DND-41 (cell line): Measurements from ENCODE around the gene SAMD10.
"Not testable (repeated sequence)": the region's sequence is repeated elsewhere in the genome, so short reads cannot be mapped to it uniquely, and the experiment has no call there.

Experiments used
- ATAC-seq: fragments of 200-7000 bp; cut with Tn5 transposase; 3 replicates; pipeline ENCODE4 v1.9.1; 2021; ENCODE audit warnings: low read depth; ENCODE audit not compliant: insufficient read depth
- DNase-seq: peaks from one replicate; pipeline ENCODE4 v3.0.0-alpha.2; 2020
- H2AFZ ChIP-seq: 2 replicates; pipeline ENCODE4 v1.6.0; 2012; ENCODE audit warnings: low read depth, low read length
- H3K27ac ChIP-seq: 2 replicates; pipeline ENCODE4 v1.5.1; 2012; ENCODE audit warnings: low read length, inconsistent platforms
- H3K27me3 ChIP-seq: fragments of 200-600 bp; sonication (generic); 2 replicates; pipeline ENCODE4 v1.6.0; 2012; ENCODE audit warnings: low read length, mild to moderate bottlenecking, inconsistent platforms; ENCODE audit not compliant: insufficient read depth, poor library complexity
- H3K36me3 ChIP-seq: 2 replicates; pipeline ENCODE4 v1.5.1; 2012; ENCODE audit warnings: low read length, inconsistent platforms; ENCODE audit not compliant: insufficient read depth
- H3K4me1 ChIP-seq: 2 replicates; pipeline ENCODE4 v1.5.1; 2012; ENCODE audit warnings: mild to moderate bottlenecking, low read length; ENCODE audit not compliant: insufficient read depth
- H3K4me2 ChIP-seq: 2 replicates; pipeline ENCODE4 v1.6.0; 2012; ENCODE audit warnings: mild to moderate bottlenecking, moderate library complexity, low read length, inconsistent platforms; ENCODE audit not compliant: insufficient read depth
- H3K4me3 ChIP-seq, 2 experiments: fragments of 200-600 bp in 1 of 2; shearing (Covaris generic) in 1 of 2; 2 replicates each; pipeline ENCODE4 v1.5.1; 2012 to 2016; ENCODE audit warnings: inconsistent platforms in 2 of 2, low read length in 2 of 2, mild to moderate bottlenecking in 2 of 2, low read depth in 1 of 2, moderate library complexity in 1 of 2
- H3K79me2 ChIP-seq: 2 replicates; pipeline ENCODE4 v1.6.0; 2012; ENCODE audit warnings: low read length, inconsistent platforms; ENCODE audit not compliant: insufficient read depth
- H3K9ac ChIP-seq: 2 replicates; pipeline ENCODE4 v1.6.0; 2012; ENCODE audit warnings: low read depth, mild to moderate bottlenecking, inconsistent platforms, low read length, moderate library complexity
- H3K9me3 ChIP-seq: 2 replicates; pipeline ENCODE4 v1.5.1; 2012; ENCODE audit warnings: low read length, moderate library complexity, mild to moderate bottlenecking, inconsistent platforms; ENCODE audit not compliant: insufficient read depth, severe bottlenecking
- H4K20me1 ChIP-seq: 2 replicates; pipeline ENCODE4 v1.6.0; 2012; ENCODE audit warnings: low read length; ENCODE audit not compliant: insufficient read depth
- EZH2 ChIP-seq: IDR thresholded peaks from 3 replicates; pipeline ENCODE4 v1.6.1; 2012; ENCODE audit warnings: borderline replicate concordance, low read depth, mild to moderate bottlenecking, moderate library complexity, low read length, inconsistent platforms; ENCODE audit not compliant: severe bottlenecking
- TF ChIP-seq, protein P1 (sequence below): IDR thresholded peaks from 2 replicates; pipeline ENCODE4 v1.5.1; 2012; ENCODE audit warnings: borderline replicate concordance, low read length, moderate library complexity, mild to moderate bottlenecking; ENCODE audit not compliant: poor library complexity, severe bottlenecking; ENCODE audit errors: extremely low read depth

SAMD10 gene

DNA sequence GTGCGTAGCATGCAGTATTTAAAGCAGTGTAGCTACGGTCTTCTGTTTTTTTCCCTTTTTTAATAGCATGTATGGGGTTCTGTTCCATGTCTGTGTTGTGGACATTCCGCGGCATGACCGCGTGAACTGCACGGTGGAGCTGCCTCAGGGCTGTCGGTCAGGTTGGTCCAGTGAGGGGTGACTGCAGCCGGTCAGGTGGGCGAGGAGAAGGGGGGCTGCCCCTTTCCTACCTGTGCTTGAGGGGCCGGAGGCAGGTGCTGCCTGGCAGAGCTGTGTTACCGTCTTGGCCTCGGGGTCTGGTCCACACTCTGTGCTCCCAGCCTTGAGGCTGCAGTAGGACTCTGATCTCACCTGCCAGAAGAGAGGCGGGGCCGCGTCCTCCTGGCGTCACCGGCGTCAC, 47.7 kb downstream of the SAMD10 start:
- Histone ChIP-seq H3K36me3 (peaks cover 93% of the 10 kb centered on the region), H3K79me2 (peaks cover 34% of the 10 kb centered on the region)
- ATAC-seq, result no peak

DNA sequence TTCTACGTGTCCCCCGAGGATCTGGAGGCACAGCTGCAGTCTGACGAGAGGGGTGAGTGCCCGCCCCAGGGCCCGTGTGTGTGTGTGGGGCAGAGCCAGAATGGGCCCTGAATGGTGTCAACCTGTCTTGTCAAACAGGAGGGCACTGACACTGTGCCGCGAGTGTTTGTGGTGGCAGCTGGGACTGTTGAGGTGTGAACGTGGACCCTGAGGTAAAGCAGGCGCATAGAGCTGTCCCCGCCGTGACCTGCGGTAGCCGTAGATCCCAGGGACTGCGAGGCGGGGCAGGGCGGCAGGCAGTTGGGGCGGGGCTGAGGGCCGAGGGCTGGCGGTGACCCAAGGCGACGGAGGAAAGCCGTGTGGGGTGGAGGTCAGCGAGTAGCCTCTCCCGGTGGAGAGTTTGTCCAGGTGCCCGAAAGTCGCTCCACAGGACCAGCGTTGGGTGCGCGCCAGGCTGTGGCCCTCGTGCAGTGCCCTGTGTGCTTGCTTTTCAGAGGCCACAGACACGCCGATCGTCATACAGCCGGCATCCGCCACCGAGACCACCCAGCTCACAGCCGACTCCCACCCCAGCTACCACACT, 48.4 kb downstream of the SAMD10 start:
- Histone ChIP-seq H3K27ac (no peak overlapping the region), H3K4me1 (no peaks in the 10 kb centered on the region), H3K79me2 (peaks cover 41% of the 10 kb centered on the region), H2AFZ (no peak overlapping the region), H4K20me1 (peaks cover 69% of the 10 kb centered on the region), H3K27me3 (no peaks in the 10 kb centered on the region), H3K36me3 (peaks cover 95% of the 10 kb centered on the region), H3K9me3 (no peaks in the 10 kb centered on the region), H3K4me3 (no peak overlapping the region), H3K4me2 (no peak overlapping the region), H3K9ac (no peak overlapping the region)
- DNase-seq (no peak), ATAC-seq (no peak)
- TF ChIP-seq EZH2, result no peak
- TF ChIP-seq, protein P1, sequence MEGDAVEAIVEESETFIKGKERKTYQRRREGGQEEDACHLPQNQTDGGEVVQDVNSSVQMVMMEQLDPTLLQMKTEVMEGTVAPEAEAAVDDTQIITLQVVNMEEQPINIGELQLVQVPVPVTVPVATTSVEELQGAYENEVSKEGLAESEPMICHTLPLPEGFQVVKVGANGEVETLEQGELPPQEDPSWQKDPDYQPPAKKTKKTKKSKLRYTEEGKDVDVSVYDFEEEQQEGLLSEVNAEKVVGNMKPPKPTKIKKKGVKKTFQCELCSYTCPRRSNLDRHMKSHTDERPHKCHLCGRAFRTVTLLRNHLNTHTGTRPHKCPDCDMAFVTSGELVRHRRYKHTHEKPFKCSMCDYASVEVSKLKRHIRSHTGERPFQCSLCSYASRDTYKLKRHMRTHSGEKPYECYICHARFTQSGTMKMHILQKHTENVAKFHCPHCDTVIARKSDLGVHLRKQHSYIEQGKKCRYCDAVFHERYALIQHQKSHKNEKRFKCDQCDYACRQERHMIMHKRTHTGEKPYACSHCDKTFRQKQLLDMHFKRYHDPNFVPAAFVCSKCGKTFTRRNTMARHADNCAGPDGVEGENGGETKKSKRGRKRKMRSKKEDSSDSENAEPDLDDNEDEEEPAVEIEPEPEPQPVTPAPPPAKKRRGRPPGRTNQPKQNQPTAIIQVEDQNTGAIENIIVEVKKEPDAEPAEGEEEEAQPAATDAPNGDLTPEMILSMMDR, result no peak

More for the DNA sequence above, 47.7 kb downstream of the SAMD10 start:
- Histone ChIP-seq H2AFZ (no peak overlapping the region), H3K27ac (no peak overlapping the region), H3K4me3 (no peak overlapping the region), H4K20me1 (peaks cover 68% of the 10 kb centered on the region), H3K9me3 (no peaks in the 10 kb centered on the region), H3K9ac (no peak overlapping the region), H3K27me3 (no peaks in the 10 kb centered on the region), H3K4me1 (no peaks in the 10 kb centered on the region), H3K4me2 (no peak overlapping the region)
- no peak for DNase-seq
- TF ChIP-seq EZH2, result no peak
- TF ChIP-seq, protein P1, result no peak

DNA sequence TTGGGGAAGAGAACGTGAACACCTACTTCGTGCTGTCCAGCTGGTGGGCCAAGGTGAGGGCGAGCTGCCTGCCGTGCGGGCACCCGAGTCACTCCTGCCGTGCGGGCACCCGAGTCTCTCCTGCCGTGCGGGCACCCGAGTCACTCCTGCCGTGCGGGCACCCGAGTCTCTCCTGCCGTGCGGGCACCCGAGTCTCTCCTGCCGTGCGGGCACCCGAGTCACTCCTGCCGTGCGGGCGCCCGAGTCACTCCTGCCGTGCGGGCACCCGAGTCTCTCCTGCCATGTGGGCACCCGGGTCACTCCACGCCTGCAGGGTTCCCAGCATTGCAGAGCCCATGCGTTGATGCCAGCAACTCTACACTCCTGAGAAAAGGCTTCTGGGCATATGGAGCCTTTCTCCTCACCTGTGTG, 50.0 kb downstream of the SAMD10 start:
- Histone ChIP-seq H4K20me1 (peaks cover 70% of the 10 kb centered on the region), H3K36me3 (peaks cover 80% of the 10 kb centered on the region)

DNA sequence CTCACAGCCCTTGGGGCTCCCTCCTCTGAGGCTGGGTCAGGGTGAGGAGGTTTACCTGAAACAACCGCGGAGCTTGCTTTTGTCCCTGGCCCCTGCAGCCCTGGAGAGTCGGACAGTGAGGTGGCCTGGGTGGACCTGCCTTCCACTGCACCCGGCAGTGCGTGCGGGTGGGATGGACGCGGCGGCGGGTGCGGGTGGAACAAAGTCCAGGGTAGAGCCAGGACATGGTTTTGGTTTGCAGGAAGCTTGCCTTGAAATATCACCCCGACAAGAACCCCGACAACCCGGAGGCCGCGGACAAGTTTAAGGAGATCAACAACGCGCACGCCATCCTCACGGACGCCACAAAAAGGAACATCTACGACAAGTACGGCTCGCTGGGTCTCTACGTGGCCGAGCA, 50.4 kb downstream of the SAMD10 start:
- H3K36me3 ChIP-seq, result peaks cover 76% of the 10 kb centered on the region

More for the DNA sequence above, 50.0 kb downstream of the SAMD10 start:
- not testable (repeated sequence) for H3K4me2 ChIP-seq, H3K9ac ChIP-seq, H2AFZ ChIP-seq, H3K27ac ChIP-seq, ATAC-seq, H3K9me3 ChIP-seq, H3K27me3 ChIP-seq, DNase-seq, H3K4me3 ChIP-seq, H3K4me1 ChIP-seq
- peaks cover 42% of the 10 kb centered on the region for H3K79me2 ChIP-seq

More for the DNA sequence above, 50.4 kb downstream of the SAMD10 start:
- Histone ChIP-seq H2AFZ (no peak overlapping the region), H3K79me2 (peaks cover 46% of the 10 kb centered on the region), H3K4me1 (no peaks in the 10 kb centered on the region), H3K9me3 (no peaks in the 10 kb centered on the region), H3K27ac (no peak overlapping the region), H3K9ac (no peak overlapping the region), H4K20me1 (peaks cover 70% of the 10 kb centered on the region), H3K27me3 (no peaks in the 10 kb centered on the region), H3K4me3 (no peak overlapping the region), H3K4me2 (no peak overlapping the region)
- TF ChIP-seq EZH2, result no peak
- TF ChIP-seq, protein P1, result no peak
- ATAC-seq, result no peak
- no peak for DNase-seq
